OCI-LY3 (cell line): ENCODE results near the gene ELAVL1.

Experiments used
- EZH2phosphoT487 ChIP-seq: fragments of 200-600 bp; shearing (Covaris generic); IDR thresholded peaks from 2 replicates; pipeline ENCODE4 v1.6.1; 2018; ENCODE audit warnings: antibody characterized with exemption, mixed run types, low read depth
- TF ChIP-seq, protein P1 (sequence below): fragments of 200-600, 300-600 bp; sonication (generic); IDR thresholded peaks from 2 replicates; pipeline ENCODE4 v1.5.1; 2014; ENCODE audit warnings: antibody characterized with exemption, low read length, low read depth

DNA sequence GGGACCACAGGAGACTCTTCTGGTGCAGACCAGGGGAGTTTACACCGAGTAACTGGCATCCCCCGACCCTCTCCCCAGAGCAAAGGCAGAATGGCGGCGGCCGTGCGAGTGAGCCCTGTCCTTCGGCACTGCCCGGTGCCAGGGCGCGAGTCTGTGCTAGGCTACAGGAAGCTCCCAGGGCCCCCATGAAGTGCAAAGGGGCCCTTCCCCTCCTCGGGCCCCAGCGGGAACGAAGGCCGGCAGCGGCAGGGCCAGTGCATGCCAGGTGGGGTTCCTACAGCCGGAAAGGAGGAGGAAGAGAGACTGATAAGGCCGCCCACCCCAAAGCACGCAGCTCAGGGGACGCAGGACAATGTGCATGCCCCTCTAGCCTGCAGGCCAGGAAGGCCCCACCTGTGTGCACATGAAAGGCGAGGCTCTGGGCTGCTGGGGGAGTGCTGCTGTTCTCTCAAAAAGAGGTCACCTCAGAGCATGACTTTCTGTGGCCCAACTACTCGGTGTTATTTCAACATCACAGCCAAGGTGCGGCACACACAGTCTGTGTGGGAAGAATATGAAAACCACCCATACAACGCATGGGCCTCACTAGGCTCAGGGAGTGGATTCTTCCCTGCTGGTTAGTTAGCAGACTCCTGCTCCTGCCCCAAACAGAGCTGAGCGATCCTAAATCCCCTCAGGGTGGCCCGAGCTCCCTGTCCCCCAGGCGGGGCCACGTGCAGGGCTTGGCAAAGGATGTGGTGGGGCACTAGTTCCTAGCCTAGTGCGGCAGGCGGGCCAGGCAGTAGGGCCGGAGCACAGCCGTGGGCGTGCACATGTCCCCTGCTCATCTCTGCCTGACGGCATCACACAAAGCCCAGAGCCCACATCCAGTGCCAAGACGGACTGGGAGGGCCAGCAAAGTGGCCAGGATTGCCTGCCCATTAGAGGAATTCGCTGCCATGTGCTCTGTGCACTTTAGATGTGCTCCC, 33.6 kb downstream of the ELAVL1 start:
- TF ChIP-seq, protein P1, sequence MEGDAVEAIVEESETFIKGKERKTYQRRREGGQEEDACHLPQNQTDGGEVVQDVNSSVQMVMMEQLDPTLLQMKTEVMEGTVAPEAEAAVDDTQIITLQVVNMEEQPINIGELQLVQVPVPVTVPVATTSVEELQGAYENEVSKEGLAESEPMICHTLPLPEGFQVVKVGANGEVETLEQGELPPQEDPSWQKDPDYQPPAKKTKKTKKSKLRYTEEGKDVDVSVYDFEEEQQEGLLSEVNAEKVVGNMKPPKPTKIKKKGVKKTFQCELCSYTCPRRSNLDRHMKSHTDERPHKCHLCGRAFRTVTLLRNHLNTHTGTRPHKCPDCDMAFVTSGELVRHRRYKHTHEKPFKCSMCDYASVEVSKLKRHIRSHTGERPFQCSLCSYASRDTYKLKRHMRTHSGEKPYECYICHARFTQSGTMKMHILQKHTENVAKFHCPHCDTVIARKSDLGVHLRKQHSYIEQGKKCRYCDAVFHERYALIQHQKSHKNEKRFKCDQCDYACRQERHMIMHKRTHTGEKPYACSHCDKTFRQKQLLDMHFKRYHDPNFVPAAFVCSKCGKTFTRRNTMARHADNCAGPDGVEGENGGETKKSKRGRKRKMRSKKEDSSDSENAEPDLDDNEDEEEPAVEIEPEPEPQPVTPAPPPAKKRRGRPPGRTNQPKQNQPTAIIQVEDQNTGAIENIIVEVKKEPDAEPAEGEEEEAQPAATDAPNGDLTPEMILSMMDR = no peak
- no peak for TF ChIP-seq EZH2phosphoT487
